Fibroblast of gingiva (primary cell): ENCODE data around the gene GAREM1.

Source experiments
- DNase-seq: peaks from one replicate; pipeline ENCODE4 v3.0.0-alpha.2; 2011; ENCODE audit warnings: low read depth

Gene GAREM1

GRCh38 chr18:32328379-32328778 is 142.3 kb downstream of the GAREM1 start:
- peak; percentile 17 for DNase-seq

DNA sequence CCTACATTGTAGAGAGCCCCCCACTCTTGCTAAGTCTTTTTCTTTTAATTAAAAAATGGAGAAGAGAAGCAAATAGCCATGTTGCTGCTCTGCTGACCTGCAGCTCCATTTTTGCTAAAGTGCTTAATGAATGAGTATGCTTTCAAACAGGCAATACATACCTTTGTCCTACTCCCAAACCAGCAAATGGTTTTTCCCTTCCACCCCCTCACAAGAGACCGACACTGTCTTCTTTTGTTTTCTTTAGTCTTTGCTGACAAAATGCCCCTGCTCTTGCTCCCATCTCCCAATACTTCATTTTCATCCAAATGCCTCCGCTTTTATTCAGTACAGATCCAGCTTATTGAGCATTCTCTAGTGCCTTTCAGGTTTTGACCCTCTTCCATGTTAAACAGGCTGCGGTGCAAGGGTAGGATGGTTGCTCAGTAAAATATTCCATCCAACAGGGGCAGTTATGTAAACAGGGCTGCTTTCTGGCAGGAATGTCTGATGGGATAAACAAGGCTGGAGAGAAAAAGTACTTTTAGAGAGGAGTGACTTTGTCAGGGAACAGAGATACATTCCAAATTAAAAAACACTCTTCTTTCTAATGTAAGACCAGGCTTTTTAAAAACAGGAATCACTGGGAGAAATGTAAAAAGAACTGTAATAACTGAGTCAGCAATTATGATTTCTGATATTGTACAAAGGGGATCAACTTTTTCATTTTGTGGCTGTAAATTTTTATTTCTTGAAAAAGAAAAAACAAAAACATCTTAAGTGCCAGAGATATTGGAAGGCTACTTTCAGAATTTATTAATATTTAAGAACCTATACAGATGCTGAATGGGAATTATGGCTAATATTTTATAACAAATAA is 144.0 kb downstream of the GAREM1 start:
- DNase-seq, result no peak

DNA sequence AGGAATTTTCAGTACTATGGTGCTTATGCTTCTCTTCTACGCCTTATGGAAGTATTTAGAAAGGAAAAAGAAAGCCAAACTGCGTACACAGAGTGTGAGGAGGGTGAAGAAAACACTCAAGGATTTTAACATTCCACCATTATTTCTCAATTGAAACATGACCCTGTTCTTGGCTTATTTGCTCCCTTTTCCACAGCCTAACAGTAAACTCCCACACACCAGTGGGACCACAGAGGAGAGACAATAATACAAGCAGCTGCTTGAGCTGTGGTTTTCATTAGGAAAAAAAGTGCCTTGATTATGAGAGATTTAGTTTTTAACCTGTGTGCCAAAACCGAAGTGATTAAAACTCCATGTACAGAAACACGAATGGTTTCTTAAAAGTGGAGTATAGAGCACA is 146.5 kb downstream of the GAREM1 start:
- DNase-seq, result peak; percentile 88

DNA sequence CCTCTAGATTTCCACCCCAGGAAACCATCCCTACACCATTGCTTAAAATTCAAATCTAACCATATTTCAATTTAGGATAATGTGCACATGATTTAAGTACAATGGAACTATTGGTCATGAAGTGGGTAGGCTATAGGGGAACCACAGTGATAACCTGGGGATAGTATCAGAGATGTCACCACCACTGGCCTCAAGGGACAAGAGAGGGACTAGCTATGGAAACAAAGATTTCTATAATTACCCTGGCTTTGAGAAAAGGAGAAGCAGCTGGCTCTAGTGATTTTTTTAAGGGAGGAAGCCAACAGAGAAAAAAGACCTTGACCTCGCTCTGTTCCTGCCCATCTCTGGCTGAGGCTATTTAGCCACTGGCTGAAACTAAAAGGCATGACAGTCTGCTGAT is 148.9 kb downstream of the GAREM1 start:
- no peak for DNase-seq

GRCh38 chr18:32319084-32319483 is 151.6 kb downstream of the GAREM1 start:
- DNase-seq, result peak; percentile 71

DNA sequence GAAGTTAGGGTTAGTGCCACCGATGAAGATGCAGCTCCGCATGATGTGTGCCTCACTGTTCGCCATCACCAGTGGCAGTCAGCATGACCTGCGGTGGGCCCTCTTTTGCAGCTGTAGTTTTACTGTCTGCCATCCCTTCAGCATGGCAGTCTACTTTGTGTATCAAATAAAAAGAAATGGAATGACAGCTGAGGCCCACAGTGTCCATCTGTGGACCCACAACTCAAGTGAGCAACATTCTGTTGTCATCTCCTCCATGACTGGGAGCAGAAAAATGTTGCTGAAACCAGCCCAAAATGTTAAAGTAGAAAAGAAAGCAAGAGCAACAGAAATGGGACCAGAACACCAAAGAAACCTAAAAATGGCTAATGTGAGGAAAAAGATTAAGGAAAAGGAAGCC is 152.1 kb downstream of the GAREM1 start:
- no peak for DNase-seq

DNA sequence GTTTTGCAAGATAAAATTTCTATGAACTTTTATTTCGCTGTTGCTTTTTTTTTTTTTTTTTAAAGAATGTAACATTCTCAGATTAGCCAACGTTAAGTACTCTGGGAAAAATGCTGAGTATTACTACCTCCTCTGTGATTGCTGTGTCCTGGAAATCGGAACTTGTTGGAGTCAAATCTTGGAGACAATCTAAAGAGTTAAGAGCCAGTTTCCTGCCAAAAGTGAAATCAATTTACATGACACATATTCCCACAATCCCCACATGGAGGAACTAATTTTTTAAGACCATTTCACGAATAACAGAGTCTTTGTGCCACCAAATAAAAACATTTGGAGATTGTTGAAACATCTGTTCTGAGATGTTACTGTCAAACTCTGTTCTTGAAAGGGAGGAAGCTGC is 153.0 kb downstream of the GAREM1 start:
- peak; percentile 67 for DNase-seq

- no peak for DNase-seq
Measured at GRCh38 chr18:32315881-32316280, 154.8 kb downstream of the GAREM1 start.

DNA sequence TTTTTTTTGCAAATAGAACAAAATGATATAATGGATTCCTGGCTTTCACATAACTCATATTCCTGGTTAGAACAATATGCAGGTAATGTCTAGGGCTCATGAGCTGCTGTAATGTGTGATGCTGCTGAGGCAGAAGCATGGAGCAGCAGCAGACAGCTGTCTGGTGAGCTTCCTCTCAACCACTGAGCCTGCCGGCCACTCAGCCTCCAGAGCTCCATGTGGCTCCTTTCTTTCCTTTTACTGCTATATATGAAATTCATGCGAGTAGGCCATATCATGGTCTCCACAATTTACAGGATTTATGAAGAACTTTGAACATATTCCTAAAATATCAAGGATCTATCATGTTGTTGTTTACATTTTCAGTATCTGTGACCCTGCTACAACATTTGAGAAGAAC is 159.9 kb downstream of the GAREM1 start:
- DNase-seq, result no peak

- peak; percentile 20 for DNase-seq
Measured at GRCh38 chr18:32310101-32310500, 160.6 kb downstream of the GAREM1 start.

GRCh38 chr18:32308493-32309120 is 162.1 kb downstream of the GAREM1 start:
- peak; percentile 71 for DNase-seq

- DNase-seq, result no peak
Measured at GRCh38 chr18:32303400-32303799, 167.3 kb downstream of the GAREM1 start.

- DNase-seq, result no peak
Measured at GRCh38 chr18:32302806-32303205, 167.9 kb downstream of the GAREM1 start.

DNA sequence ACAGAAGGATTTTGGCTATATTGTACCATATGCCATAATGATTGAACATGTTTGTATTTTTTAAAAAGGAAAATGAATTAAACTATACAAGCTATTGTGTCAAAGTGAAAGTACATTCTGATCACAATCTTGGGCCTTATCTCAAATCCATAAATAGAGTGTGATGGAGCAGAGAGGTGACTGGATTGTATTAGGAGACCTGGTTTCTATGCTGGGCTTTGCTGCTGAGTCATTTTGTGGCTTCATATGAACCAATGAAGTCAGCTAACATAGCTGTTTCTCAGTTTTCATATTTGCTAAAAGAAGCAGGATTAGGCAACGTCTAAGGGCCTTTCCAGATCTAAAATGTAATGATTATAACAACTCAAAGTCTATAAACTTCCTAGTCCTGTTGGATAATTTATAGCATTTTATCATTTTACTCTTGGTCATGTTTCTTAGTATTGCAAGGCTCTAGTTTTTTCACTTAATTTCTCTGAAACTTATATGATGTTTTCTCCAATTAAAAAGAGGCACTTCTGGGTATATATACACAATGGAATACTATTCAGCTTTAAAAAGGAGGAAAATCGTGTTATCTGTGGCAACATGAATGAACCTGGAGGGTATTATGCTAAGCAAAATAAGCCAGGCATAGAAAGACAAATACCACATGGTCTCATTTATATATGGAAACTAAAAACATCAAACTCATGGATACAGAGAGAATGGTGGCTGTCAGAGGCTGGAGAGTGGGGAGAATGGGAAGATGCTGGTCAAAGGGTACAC is 168.5 kb downstream of the GAREM1 start:
- peak; percentile 80 for DNase-seq

- DNase-seq, result no peak
Measured at GRCh38 chr18:32301361-32301760, 169.3 kb downstream of the GAREM1 start.

- DNase-seq, result peak; percentile 89
Measured at GRCh38 chr18:32300914-32301313, 169.8 kb downstream of the GAREM1 start.

- DNase-seq, result no peak
Measured at GRCh38 chr18:32299484-32299883, 171.2 kb downstream of the GAREM1 start.

GRCh38 chr18:32298171-32298667 is 172.5 kb downstream of the GAREM1 start:
- peak; percentile 66 for DNase-seq

GRCh38 chr18:32297579-32298170 is 173.0 kb downstream of the GAREM1 start:
- no peak for DNase-seq

DNA sequence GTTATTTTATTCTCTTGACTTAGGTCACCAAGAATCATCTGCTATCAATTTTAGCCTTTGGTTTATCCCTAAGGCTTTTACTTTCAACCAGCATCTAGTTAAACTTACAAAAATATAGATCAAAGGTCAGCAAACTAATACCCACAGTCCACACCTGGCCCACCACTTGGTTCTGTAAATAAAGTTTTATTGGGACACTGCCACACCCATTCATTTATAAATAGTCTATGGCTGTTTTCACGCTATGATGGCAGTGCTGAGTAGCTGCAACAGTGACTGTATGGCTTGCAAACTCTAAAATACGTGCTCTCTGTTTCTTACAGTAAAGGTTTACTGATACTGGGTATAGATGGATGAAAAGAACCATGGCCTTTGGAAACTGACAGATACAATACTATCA is 173.8 kb downstream of the GAREM1 start:
- no peak for DNase-seq

DNA sequence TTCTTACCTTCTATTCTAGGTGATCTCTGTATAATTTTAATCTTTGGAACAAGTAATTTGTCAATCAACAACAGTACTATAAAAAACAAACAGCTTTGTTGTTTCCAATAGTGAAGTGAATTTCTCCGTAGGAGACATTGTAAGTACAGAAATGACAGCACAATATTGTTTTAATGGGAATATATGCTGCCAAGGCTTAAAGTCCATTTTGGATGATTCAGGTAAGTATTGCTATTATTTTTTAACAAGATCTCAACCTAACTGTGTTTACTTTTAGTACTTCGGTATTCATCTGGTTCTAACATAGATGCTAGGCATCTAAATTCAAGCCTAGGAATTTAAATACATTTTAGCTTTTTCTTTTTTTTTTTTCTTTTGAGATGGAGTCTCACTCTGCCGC is 175.1 kb downstream of the GAREM1 start:
- no peak for DNase-seq

DNA sequence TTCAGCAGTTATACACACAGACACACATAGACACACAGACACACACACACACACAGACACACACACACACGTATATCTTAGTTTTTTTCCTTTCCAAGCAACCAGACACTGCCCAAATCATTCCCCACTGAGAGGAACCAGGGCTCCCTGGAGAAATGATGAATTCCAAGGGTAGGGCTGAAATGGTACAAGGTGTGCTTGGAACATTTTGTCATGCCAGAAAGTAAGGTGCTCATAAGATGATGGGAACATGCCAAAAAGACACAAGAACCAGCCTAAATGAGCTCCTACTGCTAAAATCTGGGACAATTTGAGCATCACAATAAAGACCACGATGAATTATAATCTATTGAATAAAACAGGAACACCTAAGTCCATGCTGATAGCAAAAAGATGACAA is 177.6 kb downstream of the GAREM1 start:
- DNase-seq, result no peak
